ENCODE measurements around the gene TRAF3IP1. TPM values are rescaled to one million over a fixed set of nuclear protein-coding genes. Genes with fewer than 3 reads are reported as not detected.
A peak's percentile ranks its signal among the peaks of the same experiment; 100 is the strongest.

TRAF3IP1 gene
- total RNA-seq, 2 experiments from 2014 or later, result 8.6 to 8.7 TPM

- H3K36me3 Mint-ChIP-seq, result no peaks in the 10 kb centered on the region
- DNase-seq (no peak), ATAC-seq (ENCODE audit: low read depth) (no peak)
- no peaks in the 10 kb centered on the region for H3K27me3 Mint-ChIP-seq
- no peak overlapping the region for H3K27ac Mint-ChIP-seq
- peaks cover 6% of the 10 kb centered on the region for H3K4me1 Mint-ChIP-seq
- no peak overlapping the region for H3K4me3 Mint-ChIP-seq
- H3K9me3 Mint-ChIP-seq, result no peaks in the 10 kb centered on the region
- POLR2A ChIA-PET, result no interaction called here
These were observed 89.3 kb downstream of the TRAF3IP1 start for GRCh38 chr2:238409341-238410199.

GRCh38 chr2:238412067-238412767 lies 91.9 kb downstream of the TRAF3IP1 start:
- DNase-seq, result no peak
- Mint-ChIP-seq H3K4me1 (peaks cover 3% of the 10 kb centered on the region), H3K36me3 (peaks cover 4% of the 10 kb centered on the region), H3K27me3 (peaks cover 4% of the 10 kb centered on the region), H3K9me3 (peaks cover 6% of the 10 kb centered on the region), H3K4me3 (no peak overlapping the region), H3K27ac (no peak overlapping the region)
- no peak for ATAC-seq (ENCODE audit: low read depth)
- POLR2A ChIA-PET, result no interaction called here

GRCh38 chr2:238413368-238413767 lies 93.0 kb downstream of the TRAF3IP1 start:
- Mint-ChIP-seq H3K4me3 (no peak overlapping the region), H3K9me3 (peaks cover 6% of the 10 kb centered on the region), H3K27me3 (peaks cover 6% of the 10 kb centered on the region), H3K4me1 (peaks cover 3% of the 10 kb centered on the region), H3K27ac (no peak overlapping the region), H3K36me3 (peaks cover 4% of the 10 kb centered on the region)
- ATAC-seq (ENCODE audit: low read depth) (no peak), DNase-seq (no peak)
- POLR2A ChIA-PET, result no interaction called here

GRCh38 chr2:238415036-238415764 lies 94.9 kb downstream of the TRAF3IP1 start:
- POLR2A ChIA-PET, result interaction anchor here (0.8 kb wide), 1 partner anchor 11 kb away, joined by 3 read pairs; no protein-coding TSS in a partner anchor
- H3K4me3 Mint-ChIP-seq, result no peak overlapping the region
- no peak for DNase-seq

GRCh38 chr2:238415893-238416292 lies 95.6 kb downstream of the TRAF3IP1 start:
- no peak overlapping the region for H3K27ac Mint-ChIP-seq
- ATAC-seq (ENCODE audit: low read depth), result no peak
- peaks cover 4% of the 10 kb centered on the region for H3K4me1 Mint-ChIP-seq
- no peak for DNase-seq
- H3K9me3 Mint-ChIP-seq, result peaks cover 6% of the 10 kb centered on the region
- H3K27me3 Mint-ChIP-seq, result peaks cover 14% of the 10 kb centered on the region
- H3K4me3 Mint-ChIP-seq, result no peak overlapping the region
- POLR2A ChIA-PET, result no interaction called here
- peaks cover 4% of the 10 kb centered on the region for H3K36me3 Mint-ChIP-seq

More at GRCh38 chr2:238415036-238415764, 94.9 kb downstream of the TRAF3IP1 start:
- H3K4me1 Mint-ChIP-seq, result peaks cover 4% of the 10 kb centered on the region
- peak; percentile 83 for ATAC-seq (ENCODE audit: low read depth)
- H3K9me3 Mint-ChIP-seq, result peaks cover 6% of the 10 kb centered on the region
- H3K36me3 Mint-ChIP-seq, result peaks cover 4% of the 10 kb centered on the region
- H3K27me3 Mint-ChIP-seq, result peaks cover 11% of the 10 kb centered on the region
- peak overlapping the region; percentile 43 for H3K27ac Mint-ChIP-seq

- Mint-ChIP-seq H3K4me3 (no peak overlapping the region), H3K27me3 (peaks cover 14% of the 10 kb centered on the region), H3K9me3 (peaks cover 6% of the 10 kb centered on the region), H3K27ac (no peak overlapping the region), H3K36me3 (peaks cover 4% of the 10 kb centered on the region), H3K4me1 (peaks cover 4% of the 10 kb centered on the region)
- ATAC-seq (ENCODE audit: low read depth), result no peak
- POLR2A ChIA-PET, result no interaction called here
- no peak for DNase-seq
These were observed 98.1 kb downstream of the TRAF3IP1 start for GRCh38 chr2:238418196-238418998.

GRCh38 chr2:238418999-238419546 lies 98.8 kb downstream of the TRAF3IP1 start:
- POLR2A ChIA-PET, result no interaction called here
- H3K36me3 Mint-ChIP-seq, result peaks cover 4% of the 10 kb centered on the region
- no peak overlapping the region for H3K27ac Mint-ChIP-seq
- DNase-seq (no peak), ATAC-seq (ENCODE audit: low read depth) (no peak)
- H3K27me3 Mint-ChIP-seq, result peaks cover 14% of the 10 kb centered on the region
- peaks cover 4% of the 10 kb centered on the region for H3K4me1 Mint-ChIP-seq
- H3K9me3 Mint-ChIP-seq, result peaks cover 6% of the 10 kb centered on the region
- no peak overlapping the region for H3K4me3 Mint-ChIP-seq

- POLR2A ChIA-PET, result no interaction called here
- no peak for DNase-seq
- peaks cover 6% of the 10 kb centered on the region for H3K9me3 Mint-ChIP-seq
- no peak overlapping the region for H3K27ac Mint-ChIP-seq
- H3K4me1 Mint-ChIP-seq, result peaks cover 1% of the 10 kb centered on the region
- H3K4me3 Mint-ChIP-seq, result no peak overlapping the region
- H3K27me3 Mint-ChIP-seq, result peaks cover 15% of the 10 kb centered on the region
- peaks cover 4% of the 10 kb centered on the region for H3K36me3 Mint-ChIP-seq
- ATAC-seq (ENCODE audit: low read depth), result no peak
These were observed 100.1 kb downstream of the TRAF3IP1 start for GRCh38 chr2:238420442-238420841.

GRCh38 chr2:238420878-238421694 lies 100.8 kb downstream of the TRAF3IP1 start:
- DNase-seq, result no peak
- H3K4me1 Mint-ChIP-seq, result peaks cover 3% of the 10 kb centered on the region
- H3K27me3 Mint-ChIP-seq, result peaks cover 15% of the 10 kb centered on the region
- no peak overlapping the region for H3K27ac Mint-ChIP-seq
- no peak for ATAC-seq (ENCODE audit: low read depth)
- H3K9me3 Mint-ChIP-seq, result peaks cover 3% of the 10 kb centered on the region
- no peak overlapping the region for H3K4me3 Mint-ChIP-seq
- H3K36me3 Mint-ChIP-seq, result no peaks in the 10 kb centered on the region
- POLR2A ChIA-PET, result no interaction called here

- Mint-ChIP-seq H3K27me3 (peaks cover 15% of the 10 kb centered on the region), H3K9me3 (no peaks in the 10 kb centered on the region), H3K4me1 (peaks cover 5% of the 10 kb centered on the region), H3K36me3 (no peaks in the 10 kb centered on the region), H3K27ac (no peak overlapping the region), H3K4me3 (no peak overlapping the region)
- POLR2A ChIA-PET, result no interaction called here
- no peak for DNase-seq
- ATAC-seq (ENCODE audit: low read depth), result no peak
These were observed 101.3 kb downstream of the TRAF3IP1 start for GRCh38 chr2:238421695-238422035.

GRCh38 chr2:238422285-238422684 lies 102.0 kb downstream of the TRAF3IP1 start:
- no peak for ATAC-seq (ENCODE audit: low read depth)
- H3K9me3 Mint-ChIP-seq, result no peaks in the 10 kb centered on the region
- no peaks in the 10 kb centered on the region for H3K36me3 Mint-ChIP-seq
- POLR2A ChIA-PET, result no interaction called here
- no peak overlapping the region for H3K4me3 Mint-ChIP-seq
- peaks cover 6% of the 10 kb centered on the region for H3K4me1 Mint-ChIP-seq
- peaks cover 11% of the 10 kb centered on the region for H3K27me3 Mint-ChIP-seq
- no peak overlapping the region for H3K27ac Mint-ChIP-seq
- no peak for DNase-seq

- POLR2A ChIA-PET, result no interaction called here
- peaks cover 9% of the 10 kb centered on the region for H3K27me3 Mint-ChIP-seq
- no peak for ATAC-seq (ENCODE audit: low read depth)
- no peaks in the 10 kb centered on the region for H3K9me3 Mint-ChIP-seq
- peaks cover 12% of the 10 kb centered on the region for H3K4me1 Mint-ChIP-seq
- H3K4me3 Mint-ChIP-seq, result no peak overlapping the region
- H3K27ac Mint-ChIP-seq, result no peak overlapping the region
- H3K36me3 Mint-ChIP-seq, result peaks cover 2% of the 10 kb centered on the region
- DNase-seq, result no peak
These were observed 102.6 kb downstream of the TRAF3IP1 start for GRCh38 chr2:238422940-238423339.
